Neural cell (in vitro differentiated cells): ENCODE data around the gene NPHP4.

ENCODE experiments used
- EP300 ChIP-seq: fragments of 450-650 bp; conservative IDR thresholded peaks from 2 replicates; pipeline ENCODE4 v1.6.1; 2014; ENCODE audit warnings: antibody characterized with exemption, mild to moderate bottlenecking, moderate library complexity; ENCODE audit not compliant: poor library complexity, severe bottlenecking
- EZH2 ChIP-seq: fragments of 200-600, 300-800 bp; shearing (Covaris generic), sonication (generic); IDR thresholded peaks from 2 replicates; pipeline ENCODE4 v1.6.1; 2014; ENCODE audit warnings: antibody characterized with exemption, low read length, borderline replicate concordance, mild to moderate bottlenecking; ENCODE audit not compliant: insufficient read depth, poor library complexity, severe bottlenecking
- MXI1 ChIP-seq: fragments of 450-650 bp; conservative IDR thresholded peaks from 2 replicates; pipeline ENCODE4 v1.6.1; 2014; ENCODE audit warnings: antibody characterized with exemption, mild to moderate bottlenecking; ENCODE audit not compliant: poor library complexity, severe bottlenecking
- POLR2AphosphoS5 ChIP-seq: IDR thresholded peaks from 2 replicates; pipeline ENCODE4 v1.6.1; 2012
- TAF1 ChIP-seq: IDR thresholded peaks from 2 replicates; pipeline ENCODE4 v1.6.1; 2012; ENCODE audit warnings: low read depth
- TF ChIP-seq, protein P1 (sequence below): fragments of 450-650 bp; IDR thresholded peaks from 2 replicates; pipeline ENCODE4 v1.5.1; 2014; ENCODE audit warnings: antibody characterized with exemption, mild to moderate bottlenecking, moderate library complexity; ENCODE audit not compliant: poor library complexity, severe bottlenecking

DNA sequence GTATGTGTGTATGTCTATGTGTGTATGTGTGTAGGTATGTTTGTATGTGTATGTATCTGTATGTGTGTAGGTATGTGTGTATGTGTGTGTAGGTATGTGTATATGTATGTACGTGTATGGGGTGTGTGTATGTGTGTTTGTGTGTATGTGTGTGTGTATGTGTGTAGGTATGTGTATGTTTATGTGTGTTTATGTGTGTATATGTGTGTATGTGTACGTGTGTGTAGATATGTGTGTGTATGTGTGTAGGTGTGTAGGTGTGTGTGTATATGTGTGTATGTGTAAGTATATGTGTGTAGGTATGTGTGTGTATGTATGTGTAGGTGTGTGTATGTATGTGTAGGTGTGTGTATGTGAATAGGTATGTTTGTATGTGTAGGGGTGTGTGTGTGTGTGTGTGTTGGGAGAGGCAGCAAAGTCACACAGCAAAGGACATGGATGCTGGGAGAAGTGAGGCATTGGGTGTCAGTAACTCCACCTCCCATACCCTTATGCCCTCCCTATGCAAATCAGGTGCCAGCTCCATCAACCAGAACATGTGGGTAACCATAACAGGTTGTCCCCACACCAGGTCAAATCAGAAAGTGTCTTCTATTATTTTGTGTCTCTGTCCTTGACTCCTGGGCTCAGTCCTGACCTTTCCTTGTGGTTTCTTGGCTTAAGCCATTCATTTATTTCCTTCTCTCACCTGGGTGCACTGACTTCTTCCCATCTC lies 38.5 kb upstream of the NPHP4 start:
- TF ChIP-seq POLR2AphosphoS5 (no peak), TAF1 (no peak), EZH2 (no peak), MXI1 (no peak), EP300 (no peak)
- TF ChIP-seq, protein P1, sequence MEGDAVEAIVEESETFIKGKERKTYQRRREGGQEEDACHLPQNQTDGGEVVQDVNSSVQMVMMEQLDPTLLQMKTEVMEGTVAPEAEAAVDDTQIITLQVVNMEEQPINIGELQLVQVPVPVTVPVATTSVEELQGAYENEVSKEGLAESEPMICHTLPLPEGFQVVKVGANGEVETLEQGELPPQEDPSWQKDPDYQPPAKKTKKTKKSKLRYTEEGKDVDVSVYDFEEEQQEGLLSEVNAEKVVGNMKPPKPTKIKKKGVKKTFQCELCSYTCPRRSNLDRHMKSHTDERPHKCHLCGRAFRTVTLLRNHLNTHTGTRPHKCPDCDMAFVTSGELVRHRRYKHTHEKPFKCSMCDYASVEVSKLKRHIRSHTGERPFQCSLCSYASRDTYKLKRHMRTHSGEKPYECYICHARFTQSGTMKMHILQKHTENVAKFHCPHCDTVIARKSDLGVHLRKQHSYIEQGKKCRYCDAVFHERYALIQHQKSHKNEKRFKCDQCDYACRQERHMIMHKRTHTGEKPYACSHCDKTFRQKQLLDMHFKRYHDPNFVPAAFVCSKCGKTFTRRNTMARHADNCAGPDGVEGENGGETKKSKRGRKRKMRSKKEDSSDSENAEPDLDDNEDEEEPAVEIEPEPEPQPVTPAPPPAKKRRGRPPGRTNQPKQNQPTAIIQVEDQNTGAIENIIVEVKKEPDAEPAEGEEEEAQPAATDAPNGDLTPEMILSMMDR, result no peak
